Keratinocyte (primary cell): ENCODE measurements around the gene DPP3. TPM values are rescaled to one million over a fixed set of nuclear protein-coding genes. Genes with fewer than 3 reads are reported as not detected.

Source experiments
- DNase-seq: peaks from one replicate; pipeline ENCODE4 v3.0.0-alpha.2; 2011; ENCODE audit warnings: low read depth, missing footprints, low spot score
- FAIRE-seq: peaks from 2 replicates; lab custom pipeline; 2011; peaks lifted over from hg19 to GRCh38; lab: Jason Lieb, UNC
- H2AFZ ChIP-seq: 2 replicates; pipeline ENCODE4 v1.6.0; 2012; ENCODE audit warnings: low read length, control low read depth, inconsistent platforms; ENCODE audit not compliant: control insufficient read depth
- H3K27ac ChIP-seq: 2 replicates; pipeline ENCODE4 v1.5.1; 2011; ENCODE audit warnings: low read length; ENCODE audit not compliant: control insufficient read depth, insufficient read depth
- H3K27me3 ChIP-seq: 3 replicates; pipeline ENCODE4 v1.6.0; 2011; ENCODE audit warnings: low read length; ENCODE audit not compliant: control insufficient read depth, insufficient read depth; ENCODE audit errors: extremely low read depth
- H3K36me3 ChIP-seq, 2 experiments: 2 replicates in 1 of 2; 3 replicates in 1 of 2; pipeline ENCODE4 v1.5.1; 2011; ENCODE audit warnings: low read length in 2 of 2, mild to moderate bottlenecking in 1 of 2; ENCODE audit not compliant: control insufficient read depth in 2 of 2, insufficient read depth in 2 of 2; ENCODE audit errors: extremely low read depth in 1 of 2
- H3K4me1 ChIP-seq: 3 replicates; pipeline ENCODE4 v1.5.1; 2011; ENCODE audit warnings: low read length; ENCODE audit not compliant: control insufficient read depth, insufficient read depth; ENCODE audit errors: extremely low read depth
- H3K4me2 ChIP-seq: 3 replicates; pipeline ENCODE4 v1.6.0; 2011; ENCODE audit warnings: low read depth, low read length; ENCODE audit not compliant: control insufficient read depth, insufficient read depth; ENCODE audit errors: extremely low read depth
- H3K4me3 ChIP-seq, 3 experiments: fragments of 200-600 bp in 1 of 3; sonication (generic) in 1 of 3; 2 replicates in 2 of 3; 3 replicates in 1 of 3; pipeline ENCODE4 v1.5.1; 2011 to 2016; ENCODE audit warnings: low read length in 3 of 3, mild to moderate bottlenecking in 3 of 3, control low read depth in 2 of 3, inconsistent platforms in 1 of 3, low read depth in 1 of 3, mixed read lengths in 1 of 3, mixed run types in 1 of 3, moderate library complexity in 1 of 3; ENCODE audit not compliant: control insufficient read depth in 2 of 3, insufficient read depth in 2 of 3; ENCODE audit errors: extremely low read depth in 1 of 3
- H3K79me2 ChIP-seq: 2 replicates; pipeline ENCODE4 v1.6.0; 2012; ENCODE audit warnings: low read length; ENCODE audit not compliant: control insufficient read depth, insufficient read depth
- H3K9ac ChIP-seq: 3 replicates; pipeline ENCODE4 v1.6.0; 2011; ENCODE audit warnings: low read length; ENCODE audit not compliant: control insufficient read depth, insufficient read depth; ENCODE audit errors: extremely low read depth
- H3K9me1 ChIP-seq: 3 replicates; pipeline ENCODE4 v1.6.0; 2011; ENCODE audit warnings: low read length; ENCODE audit not compliant: control insufficient read depth, insufficient read depth; ENCODE audit errors: extremely low read depth
- H3K9me3 ChIP-seq: 2 replicates; pipeline ENCODE4 v1.5.1; 2012; ENCODE audit warnings: low read depth, low read length; ENCODE audit not compliant: control insufficient read depth
- H4K20me1 ChIP-seq: 3 replicates; pipeline ENCODE4 v1.6.0; 2011; ENCODE audit warnings: low read length; ENCODE audit not compliant: control insufficient read depth, insufficient read depth; ENCODE audit errors: extremely low read depth
- CTCF ChIP-seq, 3 experiments: IDR thresholded peaks in 1 of 3; conservative IDR thresholded peaks in 1 of 3; optimal IDR thresholded peaks in 1 of 3; 2 replicates in 2 of 3; 3 replicates in 1 of 3; pipeline versions ENCODE3 to v1.5.1; 2011; ENCODE audit warnings: low read length in 3 of 3, mild to moderate bottlenecking in 3 of 3, moderate library complexity in 2 of 3, control low read depth in 1 of 3, inconsistent platforms in 1 of 3; ENCODE audit not compliant: insufficient read depth in 2 of 3; ENCODE audit errors: extremely low read depth in 1 of 3
- EZH2 ChIP-seq: IDR thresholded peaks from one replicate; pipeline ENCODE4 v1.6.1; 2012; ENCODE audit warnings: inconsistent platforms, mild to moderate bottlenecking, low read length, moderate library complexity
- dilution Hi-C: fragments of 300-500 bp; cut with MboI; formaldehyde crosslinking; loops from one replicate; pipeline ENCODE4 v1.7.0; 2020; ENCODE audit warnings: low sequenced_read_pairs; ENCODE audit not compliant: extremely low pct_ligation_motif_present
- polyA plus RNA-seq, 5 experiments: library from polyadenylated mRNA; depleted of rRNA in 3 of 5; stranded (reverse) in 3 of 5; stranded (forward) in 1 of 5; unstranded in 1 of 5; fragments of >200 nt; gene quantifications; 1 replicate in 1 of 5; 2 replicates in 3 of 5; 3 replicates in 1 of 5; pipeline versions ENCODE4 v1.2.1 to v1.2.3, GENCODE V29; 2011 to 2012; ENCODE audit warnings: missing spikeins in 2 of 5, low read depth in 1 of 5, low replicate concordance in 1 of 5

Gene DPP3
- polyA plus RNA-seq, 1 donor (not counting 4 experiments of a cell fraction or from before 2014, with no cell fraction given), result 57.9 TPM

- Histone ChIP-seq H3K4me1 (peaks cover 6% of the 10 kb centered on the region), H3K4me2 (no peak overlapping the region), H3K4me3 (no peak overlapping the region), H3K9me1 (no peaks in the 10 kb centered on the region), H3K27ac (no peak overlapping the region), H3K9ac (no peak overlapping the region), H3K36me3 (peaks cover 0 to 4% of the 10 kb centered on the region in 2 experiments), H4K20me1 (no peaks in the 10 kb centered on the region), H3K79me2 (no peaks in the 10 kb centered on the region), H3K9me3 (no peaks in the 10 kb centered on the region), H2AFZ (no peak overlapping the region), H3K27me3 (peaks cover 19% of the 10 kb centered on the region)
- DNase-seq, result no peak
- FAIRE-seq, result no peak
- dilution Hi-C loops, result no loop called here
- TF ChIP-seq EZH2 (no peak), CTCF (optimal IDR thresholded peaks at IDR 0.05 in 1 of 3, IDR thresholded peaks at IDR 0.05 in 1 of 3, conservative IDR thresholded peaks at IDR 0.05 in 1 of 3; ENCODE audit: extremely low read depth in 1 of 3, insufficient read depth in 2 of 3, low read length in 3 of 3) (no peak)
Measured at GRCh38 chr11:66546966-66547661, 66.9 kb downstream of the DPP3 start.

GRCh38 chr11:66547662-66548009, 67.4 kb downstream of the DPP3 start:
- no peak overlapping the region for H3K4me2 ChIP-seq
- peaks cover 19% of the 10 kb centered on the region for H3K27me3 ChIP-seq
- no peak overlapping the region for H3K27ac ChIP-seq
- peaks cover 0 to 4% of the 10 kb centered on the region in 2 experiments for H3K36me3 ChIP-seq
- no peaks in the 10 kb centered on the region for H4K20me1 ChIP-seq
- no peak for DNase-seq
- H3K9ac ChIP-seq, result no peak overlapping the region
- dilution Hi-C loops, result no loop called here
- H2AFZ ChIP-seq, result no peak overlapping the region
- no peaks in the 10 kb centered on the region for H3K79me2 ChIP-seq
- no peak for TF ChIP-seq EZH2
- H3K4me3 ChIP-seq, result no peak overlapping the region
- no peak for FAIRE-seq
- no peaks in the 10 kb centered on the region for H3K9me1 ChIP-seq
- H3K4me1 ChIP-seq, result peaks cover 6% of the 10 kb centered on the region
- no peaks in the 10 kb centered on the region for H3K9me3 ChIP-seq

GRCh38 chr11:66548041-66548440, 67.8 kb downstream of the DPP3 start:
- H3K27me3 ChIP-seq, result peaks cover 19% of the 10 kb centered on the region
- no peak overlapping the region for H3K4me3 ChIP-seq
- no peak overlapping the region for H3K4me2 ChIP-seq
- DNase-seq (no peak), FAIRE-seq (no peak)
- no peaks in the 10 kb centered on the region for H3K79me2 ChIP-seq
- H4K20me1 ChIP-seq, result no peaks in the 10 kb centered on the region
- H3K9me3 ChIP-seq, result no peaks in the 10 kb centered on the region
- H3K36me3 ChIP-seq, result peaks cover 0 to 2% of the 10 kb centered on the region in 2 experiments
- H3K9ac ChIP-seq, result no peak overlapping the region
- peaks cover 6% of the 10 kb centered on the region for H3K4me1 ChIP-seq
- dilution Hi-C loops, result no loop called here
- H3K9me1 ChIP-seq, result no peaks in the 10 kb centered on the region
- H2AFZ ChIP-seq, result no peak overlapping the region
- H3K27ac ChIP-seq, result no peak overlapping the region
- TF ChIP-seq CTCF (optimal IDR thresholded peaks at IDR 0.05 in 1 of 3, IDR thresholded peaks at IDR 0.05 in 1 of 3, conservative IDR thresholded peaks at IDR 0.05 in 1 of 3; ENCODE audit: extremely low read depth in 1 of 3, insufficient read depth in 2 of 3, low read length in 3 of 3), result no peak
- no peak for TF ChIP-seq EZH2
